Naive thymus-derived CD8-positive, alpha-beta T cell (primary cell): ENCODE results near the gene SMARCA4. TPM values are rescaled to one million over a fixed set of nuclear protein-coding genes. Genes with fewer than 3 reads are reported as not detected.
"Not testable (repeated sequence)": the region's sequence is repeated elsewhere in the genome, so short reads cannot be mapped to it uniquely, and the experiment has no call there.

Experiments used
- ATAC-seq, 2 donors: fragments of 150-1000 bp; cut with Tn5 transposase in 1 of 2; sonication (Bioruptor Pico), chemical (Tn5 transposase) in 1 of 2; 1 replicate in 1 of 2; 2 replicates in 1 of 2; pipeline ENCODE4 v1.10.0; 2021; ENCODE audit warnings: mild to moderate bottlenecking in 2 of 2, moderate library complexity in 2 of 2
- POLR2A ChIA-PET: fragments of 350-600 bp; sonication (Branson Sonifier 250); formaldehyde crosslinking; loops from one replicate; lab custom pipeline; 2021; ENCODE audit warnings: antibody characterized with exemption; lab: Charles Lee
- DNase-seq, 10 donors: peaks; one replicate each; pipeline versions ENCODE4 v3.0.0 to v3.0.0-alpha.2; 2020 to 2022
- H3K27ac Mint-ChIP-seq, 10 donors: one replicate each; pipeline ENCODE4 v1.8.0; 2020 to 2022; ENCODE audit warnings: mild to moderate bottlenecking in 10 of 10, mixed read lengths in 10 of 10, moderate library complexity in 4 of 10, inconsistent platforms in 1 of 10
- H3K27me3 Mint-ChIP-seq, 5 donors: one replicate each; pipeline ENCODE4 v1.8.0; 2021 to 2022; ENCODE audit warnings: mixed read lengths in 5 of 5
- H3K36me3 Mint-ChIP-seq, 3 donors: one replicate each; pipeline ENCODE4 v1.8.0; 2020 to 2022; ENCODE audit warnings: mixed read lengths in 3 of 3, mild to moderate bottlenecking in 2 of 3, inconsistent platforms in 1 of 3
- H3K4me1 Mint-ChIP-seq, 4 donors: one replicate each; pipeline ENCODE4 v1.8.0; 2021 to 2022; ENCODE audit warnings: mixed read lengths in 4 of 4
- H3K4me3 Mint-ChIP-seq, 10 donors: one replicate each; pipeline ENCODE4 v1.8.0; 2020 to 2022; ENCODE audit warnings: mild to moderate bottlenecking in 10 of 10, mixed read lengths in 10 of 10, moderate library complexity in 6 of 10, inconsistent platforms in 1 of 10
- H3K9me3 Mint-ChIP-seq, 9 donors: one replicate each; pipeline ENCODE4 v1.8.0; 2020 to 2022; ENCODE audit warnings: mixed read lengths in 9 of 9, mild to moderate bottlenecking in 3 of 9, inconsistent platforms in 1 of 9, moderate library complexity in 1 of 9
- polyA plus RNA-seq, 3 donors: library from polyadenylated mRNA; unstranded; fragments of 300-500 nt; fragmentation: Illumina TruSeq; gene quantifications; one replicate each; pipeline ENCODE4 v1.2.3, GENCODE V29; 2021
- total RNA-seq, 8 experiments: library from RNA in 2 of 8; stranded (reverse) in 2 of 8; gene quantifications; one replicate each; pipeline ENCODE4 v1.2.3 and lab custom pipeline; 2021 to 2026

Gene SMARCA4
- total and polyA plus RNA-seq, 5 experiments from 2014 or later: 6.0 to 108 (median 29.5) TPM

DNA sequence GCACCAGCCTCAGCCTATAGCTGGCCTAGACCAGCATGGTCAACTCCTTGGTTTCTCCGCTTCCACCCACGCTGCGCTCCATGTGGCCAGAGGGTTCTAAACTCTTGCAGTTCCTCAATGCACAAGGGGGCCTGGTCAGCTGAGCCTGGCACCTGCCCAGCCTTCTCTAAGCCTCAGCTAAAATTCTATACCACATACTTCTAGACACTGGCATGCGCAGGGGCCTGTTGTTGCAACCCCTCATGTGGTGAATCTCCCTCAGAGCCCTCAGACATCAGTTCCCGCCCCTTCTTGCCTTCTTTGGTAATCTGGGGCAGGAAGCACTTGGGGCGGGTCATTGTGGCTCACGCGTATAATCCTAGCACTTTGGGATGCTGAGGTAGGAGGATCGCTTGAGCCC lies 108.7 kb downstream of the SMARCA4 start:
- H3K4me3 Mint-ChIP-seq: no peak overlapping the region
- ATAC-seq (no peak), DNase-seq (no peak)
- no peaks in the 10 kb centered on the region for H3K9me3 Mint-ChIP-seq
- peaks cover 0 to 14% (median 5%) of the 10 kb centered on the region in 3 donors for H3K36me3 Mint-ChIP-seq
- no peaks in the 10 kb centered on the region for H3K27me3 Mint-ChIP-seq
- POLR2A ChIA-PET: no interaction called here
- peak overlapping the region in 2 of 10 donors; percentile 55 to 61 for H3K27ac Mint-ChIP-seq
- peaks cover 4 to 15% (median 6%) of the 10 kb centered on the region in 4 donors for H3K4me1 Mint-ChIP-seq

DNA sequence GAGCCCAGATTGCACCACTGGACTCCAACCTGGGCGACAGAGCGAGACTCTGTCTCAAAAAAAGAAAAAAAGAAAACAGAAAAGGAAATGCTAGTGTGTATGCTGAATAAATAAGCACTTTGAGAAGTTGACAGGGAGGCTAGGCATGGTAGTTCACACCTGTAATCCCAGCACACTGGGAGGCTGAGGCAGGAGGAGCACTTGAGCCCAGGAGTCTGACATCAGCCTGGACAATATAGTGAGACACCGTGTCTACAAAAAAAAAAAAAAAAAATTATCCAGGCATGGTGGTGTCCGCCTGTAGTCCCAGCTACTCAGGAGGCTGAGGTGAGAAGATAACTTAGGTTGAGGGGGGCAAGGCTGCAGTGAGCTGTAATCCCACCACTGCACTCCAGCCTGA lies 109.3 kb downstream of the SMARCA4 start:
- no peaks in the 10 kb centered on the region for H3K27me3 Mint-ChIP-seq
- peaks cover 7 to 18% (median 9%) of the 10 kb centered on the region in 4 donors for H3K4me1 Mint-ChIP-seq
- no peak overlapping the region for H3K4me3 Mint-ChIP-seq
- POLR2A ChIA-PET: no interaction called here
- ATAC-seq: no peak
- no peak for DNase-seq
- H3K27ac Mint-ChIP-seq: no peak overlapping the region
- H3K36me3 Mint-ChIP-seq: peaks cover 0 to 11% (median 5%) of the 10 kb centered on the region in 3 donors
- H3K9me3 Mint-ChIP-seq: no peaks in the 10 kb centered on the region

DNA sequence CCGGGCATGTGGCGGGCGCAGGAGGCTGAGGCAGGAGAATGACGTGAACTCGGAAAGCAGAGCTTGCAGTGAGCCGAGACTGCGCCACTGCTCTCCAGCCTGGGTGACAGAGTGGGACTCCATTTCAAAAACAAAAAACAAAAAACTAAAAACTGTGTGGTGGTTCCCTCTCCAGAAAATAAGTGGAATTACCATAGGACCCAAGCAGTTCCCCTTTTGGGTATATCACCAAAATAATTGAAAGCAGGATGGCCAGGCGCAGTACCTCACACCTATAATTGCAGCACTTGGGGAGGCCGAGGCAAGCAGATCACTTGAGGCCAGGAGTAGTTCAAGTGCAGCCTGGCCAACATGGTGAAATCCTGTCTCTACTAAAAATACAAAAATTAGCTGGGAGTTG lies 112.7 kb downstream of the SMARCA4 start:
- no peaks in the 10 kb centered on the region for H3K36me3 Mint-ChIP-seq
- no peak for DNase-seq
- no peaks in the 10 kb centered on the region for H3K27me3 Mint-ChIP-seq
- no peak overlapping the region for H3K4me3 Mint-ChIP-seq
- ATAC-seq: no peak
- H3K27ac Mint-ChIP-seq: peak overlapping the region in 1 of 10 donors; percentile 34
- H3K9me3 Mint-ChIP-seq: no peaks in the 10 kb centered on the region
- H3K4me1 Mint-ChIP-seq: peaks cover 7 to 18% (median 9%) of the 10 kb centered on the region in 4 donors
- POLR2A ChIA-PET: no interaction called here

- POLR2A ChIA-PET, DNase-seq, H3K36me3 Mint-ChIP-seq, H3K4me3 Mint-ChIP-seq, ATAC-seq, H3K27me3 Mint-ChIP-seq, H3K27ac Mint-ChIP-seq, H3K9me3 Mint-ChIP-seq: not testable (repeated sequence)
- peaks cover 5 to 10% (median 9%) of the 10 kb centered on the region in 4 donors for H3K4me1 Mint-ChIP-seq
These were observed 116.0 kb downstream of the SMARCA4 start for GRCh38 chr19:11076792-11077191.

GRCh38 chr19:11078893-11079292 lies 118.1 kb downstream of the SMARCA4 start:
- H3K27me3 Mint-ChIP-seq: peaks cover 0 to 3% (median 0%) of the 10 kb centered on the region in 5 donors
- H3K4me3 Mint-ChIP-seq: no peak overlapping the region
- peaks cover 6 to 11% (median 10%) of the 10 kb centered on the region in 4 donors for H3K4me1 Mint-ChIP-seq
- H3K9me3 Mint-ChIP-seq: no peaks in the 10 kb centered on the region
- POLR2A ChIA-PET: no interaction called here
- no peak overlapping the region for H3K27ac Mint-ChIP-seq
- no peak for DNase-seq
- peaks cover 0 to 3% (median 0%) of the 10 kb centered on the region in 3 donors for H3K36me3 Mint-ChIP-seq
- ATAC-seq: no peak

DNA sequence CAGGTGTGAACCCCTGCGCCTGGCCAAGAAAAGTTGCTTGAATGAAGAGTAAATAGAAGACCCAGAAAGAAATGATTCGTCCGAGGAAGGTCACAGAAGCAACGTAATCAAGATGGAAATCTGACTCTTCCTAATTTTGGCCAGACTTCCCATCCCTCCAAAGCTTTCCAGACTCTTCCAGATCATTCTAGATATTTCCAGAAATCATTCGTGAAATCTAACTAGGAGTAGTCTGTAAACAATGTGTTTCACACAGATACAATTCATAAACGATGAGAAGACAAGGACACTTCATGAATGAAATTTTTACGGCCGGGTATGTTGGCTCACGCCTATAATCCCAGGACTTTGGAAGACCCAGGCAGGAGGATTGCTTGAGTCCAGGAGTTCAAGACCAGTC lies 119.2 kb downstream of the SMARCA4 start:
- ATAC-seq (no peak), DNase-seq (no peak)
- POLR2A ChIA-PET: interaction anchor here (1.3 kb wide), 1 partner anchor 10 kb away, joined by 3 read pairs; no protein-coding TSS in a partner anchor
- peaks cover 0 to 3% (median 0%) of the 10 kb centered on the region in 5 donors for H3K27me3 Mint-ChIP-seq
- peaks cover 0 to 3% (median 0%) of the 10 kb centered on the region in 3 donors for H3K36me3 Mint-ChIP-seq
- H3K4me3 Mint-ChIP-seq: no peak overlapping the region
- H3K4me1 Mint-ChIP-seq: peaks cover 0 to 11% (median 4%) of the 10 kb centered on the region in 4 donors
- H3K9me3 Mint-ChIP-seq: no peaks in the 10 kb centered on the region
- peak overlapping the region in 1 of 10 donors; percentile 3 for H3K27ac Mint-ChIP-seq

DNA sequence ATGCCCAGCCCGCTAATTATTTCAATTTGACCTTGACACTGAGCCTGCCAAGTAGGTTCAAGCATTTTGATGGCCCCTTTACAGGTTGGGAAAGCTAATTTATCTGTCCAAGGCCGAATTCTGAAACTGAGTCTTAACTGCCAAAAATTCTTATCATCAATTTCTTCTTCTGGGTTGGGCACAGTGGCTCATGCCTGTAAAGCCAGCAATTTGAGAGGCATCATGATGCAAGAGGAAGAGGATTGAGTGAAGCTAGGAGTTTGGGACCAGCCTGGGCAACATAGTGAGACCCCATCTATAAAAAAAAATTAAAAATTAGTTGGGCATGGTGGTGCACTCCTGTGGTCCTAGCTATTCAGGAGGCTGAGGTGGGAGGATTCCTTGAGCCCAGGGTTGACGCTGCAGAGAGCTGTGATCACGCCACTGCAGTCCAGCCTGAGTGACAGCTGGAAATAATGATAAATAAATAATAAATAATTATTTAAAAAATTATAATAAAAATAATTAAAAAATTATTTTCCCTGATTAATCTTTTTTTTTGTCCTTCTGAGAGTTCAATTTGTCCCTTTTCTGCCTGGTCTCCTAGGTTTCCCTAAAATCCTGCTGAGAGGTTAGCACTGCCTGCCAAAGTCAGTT lies 127.2 kb downstream of the SMARCA4 start:
- POLR2A ChIA-PET: interaction anchor here (0.7 to 1.5 kb wide), 3 partner anchors 8 to 128 kb away, joined by 3 to 4 read pairs (median 3); partner anchors contain the start of gene SMARCA4
- peaks cover 6 to 39% (median 31%) of the 10 kb centered on the region in 4 donors for H3K4me1 Mint-ChIP-seq
- H3K36me3 Mint-ChIP-seq: no peaks in the 10 kb centered on the region
- no peaks in the 10 kb centered on the region for H3K27me3 Mint-ChIP-seq
- DNase-seq: no peak
- no peaks in the 10 kb centered on the region for H3K9me3 Mint-ChIP-seq
- ATAC-seq: no peak
- H3K4me3 Mint-ChIP-seq: peak overlapping the region in 2 of 10 donors; percentile 30 to 90
- peak overlapping the region in 2 of 10 donors; percentile 56 to 94 for H3K27ac Mint-ChIP-seq

- POLR2A ChIA-PET: interaction anchor here (0.6 to 2.1 kb wide), 5 partner anchors 8 to 1594 kb away, joined by 3 to 11 read pairs (median 3); partner anchors contain the start of gene SMARCA4
- Mint-ChIP-seq H3K27me3 (no peaks in the 10 kb centered on the region), H3K27ac (peak overlapping the region; percentile 31 to 98 (median 90)), H3K4me3 (peak overlapping the region; percentile 82 to 91 (median 88)), H3K36me3 (no peaks in the 10 kb centered on the region), H3K4me1 (peaks cover 6 to 44% (median 32%) of the 10 kb centered on the region in 4 donors), H3K9me3 (no peaks in the 10 kb centered on the region)
- ATAC-seq (no peak), DNase-seq (no peak)
These were observed 127.8 kb downstream of the SMARCA4 start for GRCh38 chr19:11088506-11089253.

GRCh38 chr19:11089254-11090013 lies 128.6 kb downstream of the SMARCA4 start, which contains the start of gene LDLR:
Gene LDLR, plus strand, starts transcription at chr19:11089463. Its CDS starts 86 bp downstream, at chr19:11089549.
- Mint-ChIP-seq H3K9me3 (no peaks in the 10 kb centered on the region), H3K27me3 (no peaks in the 10 kb centered on the region), H3K4me1 (peaks cover 5 to 45% (median 31%) of the 10 kb centered on the region in 4 donors), H3K4me3 (peak within 1 kb of the TSS; percentile 82 to 91 (median 88)), H3K27ac (peak within 1 kb of the TSS; percentile 87 to 98 (median 96)), H3K36me3 (no peaks in the 10 kb centered on the region)
- ATAC-seq (peak; percentile 20 to 41), DNase-seq (peak; percentile 51 to 78 (median 70))
- POLR2A ChIA-PET: interaction anchor here (0.6 to 2.1 kb wide), 5 partner anchors 40 to 1593 kb away, joined by 3 to 11 read pairs (median 5); partner anchors contain the start of gene SMARCA4

DNA sequence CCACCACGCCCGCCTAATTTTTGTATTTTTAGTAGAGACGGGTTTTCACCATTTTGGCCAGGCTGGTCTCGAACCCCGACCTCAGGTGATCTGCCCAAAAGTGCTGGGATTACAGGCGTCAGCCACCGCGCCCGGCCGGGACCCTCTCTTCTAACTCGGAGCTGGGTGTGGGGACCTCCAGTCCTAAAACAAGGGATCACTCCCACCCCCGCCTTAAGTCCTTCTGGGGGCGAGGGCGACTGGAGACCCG lies 129.1 kb downstream of the SMARCA4 start:
- ATAC-seq: peak; percentile 7 to 14
- not testable (repeated sequence) for H3K27me3 Mint-ChIP-seq, H3K9me3 Mint-ChIP-seq, H3K36me3 Mint-ChIP-seq
- POLR2A ChIA-PET: interaction anchor here (0.6 to 2.1 kb wide), 4 partner anchors 10 to 1523 kb away, joined by 3 to 11 read pairs (median 6); no protein-coding TSS in a partner anchor
- Mint-ChIP-seq H3K4me1 (peaks cover 6 to 48% (median 35%) of the 10 kb centered on the region in 4 donors), H3K27ac (peak overlapping the region; percentile 75 to 98 (median 92)), H3K4me3 (peak overlapping the region; percentile 82 to 91 (median 88))
- peak in 1 of 10 donors; percentile 6 for DNase-seq

DNA sequence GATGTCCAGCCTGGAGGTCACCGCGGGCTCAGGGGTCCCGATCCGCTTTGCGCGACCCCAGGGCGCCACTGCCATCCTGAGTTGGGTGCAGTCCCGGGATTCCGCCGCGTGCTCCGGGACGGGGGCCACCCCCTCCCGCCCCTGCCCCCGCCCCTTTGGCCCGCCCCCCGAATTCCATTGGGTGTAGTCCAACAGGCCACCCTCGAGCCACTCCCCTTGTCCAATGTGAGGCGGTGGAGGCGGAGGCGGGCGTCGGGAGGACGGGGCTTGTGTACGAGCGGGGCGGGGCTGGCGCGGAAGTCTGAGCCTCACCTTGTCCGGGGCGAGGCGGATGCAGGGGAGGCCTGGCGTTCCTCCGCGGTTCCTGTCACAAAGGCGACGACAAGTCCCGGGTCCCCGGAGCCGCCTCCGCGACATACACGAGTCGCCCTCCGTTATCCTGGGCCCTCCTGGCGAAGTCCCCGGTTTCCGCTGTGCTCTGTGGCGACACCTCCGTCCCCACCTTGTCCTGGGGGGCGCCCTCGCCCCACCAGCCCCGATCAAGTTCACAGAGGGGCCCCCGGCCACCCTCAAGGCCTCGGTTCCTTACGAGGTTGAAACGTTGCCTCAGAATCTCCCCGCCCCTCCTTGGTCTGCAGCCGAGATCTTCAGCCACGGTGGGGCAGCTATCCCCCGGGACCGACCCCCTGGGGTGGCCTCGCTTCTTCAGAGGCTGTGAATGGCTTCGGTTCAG lies 129.6 kb downstream of the SMARCA4 start:
- H3K4me3 Mint-ChIP-seq: peak overlapping the region; percentile 82 to 91 (median 88)
- DNase-seq: peak; percentile 90 to 99 (median 96)
- H3K9me3 Mint-ChIP-seq: no peaks in the 10 kb centered on the region
- peak; percentile 89 to 92 for ATAC-seq
- POLR2A ChIA-PET: interaction anchor here (0.6 to 2.1 kb wide), 4 partner anchors 11 to 1522 kb away, joined by 3 to 11 read pairs (median 4); no protein-coding TSS in a partner anchor
- peaks cover 7 to 53% (median 37%) of the 10 kb centered on the region in 4 donors for H3K4me1 Mint-ChIP-seq
- H3K27me3 Mint-ChIP-seq: no peaks in the 10 kb centered on the region
- H3K27ac Mint-ChIP-seq: peak overlapping the region; percentile 89 to 98 (median 96)
- H3K36me3 Mint-ChIP-seq: no peaks in the 10 kb centered on the region
